HG03432 (cell line): ENCODE data around the gene TBC1D22B.
"Not testable (repeated sequence)": the region's sequence is repeated elsewhere in the genome, so short reads cannot be mapped to it uniquely, and the experiment has no call there.

Experiments
- ATAC-seq: cut with Tn5 transposase; IDR thresholded peaks from one replicate; pipeline ENCODE4 v1.9.1; 2021; ENCODE audit warnings: mild to moderate bottlenecking, moderate library complexity; ENCODE audit not compliant: unreplicated experiment

The TBC1D22B gene

DNA sequence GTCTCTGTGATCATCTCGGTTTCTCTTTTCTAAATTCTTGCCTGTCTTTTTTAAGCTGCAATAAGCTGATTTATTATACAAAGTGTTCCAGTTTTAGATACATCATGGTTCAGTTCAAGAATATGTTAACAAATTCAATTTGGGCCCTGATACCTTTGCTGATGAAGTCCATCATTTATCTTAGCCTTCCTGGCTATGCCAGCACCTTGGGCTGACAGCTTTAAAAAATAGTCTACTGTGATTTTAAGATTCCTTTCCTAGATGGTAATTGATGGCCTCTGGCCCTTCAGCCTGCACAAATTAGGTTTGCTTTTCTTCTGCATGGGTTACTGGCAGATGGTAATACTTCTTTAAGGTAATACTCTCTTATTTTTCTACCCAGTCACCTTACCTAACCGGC lies 7.4 kb downstream of the TBC1D22B start:
- ATAC-seq: no peak

DNA sequence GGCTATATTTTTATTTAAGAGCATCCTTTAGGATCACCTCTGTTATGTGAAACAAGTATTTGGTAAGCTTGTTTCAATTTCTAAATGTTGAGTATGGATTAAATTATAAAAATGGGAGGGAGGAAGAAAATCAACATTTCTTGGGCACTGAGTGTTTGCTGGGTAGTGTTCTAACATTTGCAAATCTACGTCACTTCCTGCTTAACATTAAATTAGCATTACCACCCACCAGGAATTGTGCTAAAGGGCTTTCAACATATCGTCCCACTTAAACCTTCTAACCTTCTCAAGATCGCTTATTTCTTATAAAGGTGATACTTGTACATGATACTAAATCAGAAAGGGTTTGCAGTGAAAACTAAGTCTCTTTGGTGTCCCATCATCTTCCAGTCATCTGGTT lies 8.3 kb downstream of the TBC1D22B start:
- no peak for ATAC-seq

DNA sequence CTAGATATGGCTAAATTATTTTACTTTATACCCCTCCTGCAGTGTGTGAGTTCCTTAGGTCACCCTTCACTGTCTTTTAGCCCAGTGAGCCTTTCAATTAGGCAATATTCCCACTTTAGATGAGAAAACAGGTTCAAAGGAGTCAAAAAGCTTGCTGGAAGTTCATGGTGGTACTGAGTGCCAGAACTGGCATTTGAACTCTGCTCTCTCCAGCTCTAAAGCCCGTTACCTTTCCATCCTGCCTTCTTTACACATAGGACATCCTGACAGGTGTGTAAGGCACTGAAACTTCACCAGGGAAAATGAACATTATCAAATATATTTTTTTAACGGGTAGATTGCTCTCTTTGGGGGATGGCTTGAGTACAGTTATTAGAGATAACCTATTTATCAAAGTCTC lies 11.5 kb downstream of the TBC1D22B start:
- no peak for ATAC-seq

DNA sequence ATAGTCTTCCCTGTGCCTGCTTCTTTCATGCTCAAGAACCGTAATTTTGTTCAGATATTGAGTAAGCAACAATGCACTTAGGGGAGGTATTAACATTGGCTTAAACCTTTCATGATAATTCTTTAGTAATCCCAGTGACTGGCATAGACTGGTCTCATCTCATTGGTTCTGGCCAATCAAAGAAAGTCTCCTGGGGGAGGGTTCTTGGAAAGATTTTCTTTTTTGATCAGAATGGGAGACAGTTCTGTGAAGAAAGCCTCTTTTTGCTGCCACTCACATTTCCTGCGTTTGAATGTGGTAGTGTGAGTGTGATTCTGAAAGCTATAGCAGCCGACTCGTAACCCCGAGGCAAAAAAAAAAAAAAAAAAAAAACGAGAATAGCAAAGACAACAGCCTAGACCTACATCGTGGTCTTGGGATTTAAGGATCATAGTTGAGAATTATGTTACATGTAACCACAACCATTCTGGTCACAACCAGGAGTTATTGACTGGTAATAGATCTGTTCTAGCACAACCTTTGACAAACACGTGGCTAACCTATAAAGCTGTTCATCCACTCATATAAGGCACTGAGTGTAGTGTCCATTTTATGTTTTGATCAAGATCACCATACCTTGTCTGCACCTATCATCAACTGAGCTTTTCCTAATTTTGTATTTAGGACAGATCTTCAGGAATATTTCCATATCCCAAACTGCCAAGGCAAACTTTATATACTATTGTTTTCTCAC lies 15.4 kb downstream of the TBC1D22B start:
- ATAC-seq: no peak

DNA sequence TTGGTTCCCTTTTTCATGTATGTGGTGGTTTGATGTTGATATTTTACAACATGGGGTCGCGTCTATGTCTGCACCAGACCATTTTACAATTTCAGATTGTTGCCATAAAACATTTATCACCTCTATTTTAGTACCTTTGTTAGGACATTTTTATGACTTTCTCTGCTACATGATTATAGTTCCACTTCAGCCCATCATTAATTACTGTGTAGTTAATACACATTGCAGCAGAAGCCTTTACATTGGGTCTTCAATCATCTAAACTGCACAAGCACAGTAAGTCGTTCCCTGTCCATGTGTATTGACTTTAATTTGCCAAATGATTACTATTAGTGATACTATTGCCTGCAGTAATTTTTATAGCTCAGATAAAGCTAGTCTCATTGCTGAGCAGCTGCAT lies 16.1 kb downstream of the TBC1D22B start:
- no peak for ATAC-seq

DNA sequence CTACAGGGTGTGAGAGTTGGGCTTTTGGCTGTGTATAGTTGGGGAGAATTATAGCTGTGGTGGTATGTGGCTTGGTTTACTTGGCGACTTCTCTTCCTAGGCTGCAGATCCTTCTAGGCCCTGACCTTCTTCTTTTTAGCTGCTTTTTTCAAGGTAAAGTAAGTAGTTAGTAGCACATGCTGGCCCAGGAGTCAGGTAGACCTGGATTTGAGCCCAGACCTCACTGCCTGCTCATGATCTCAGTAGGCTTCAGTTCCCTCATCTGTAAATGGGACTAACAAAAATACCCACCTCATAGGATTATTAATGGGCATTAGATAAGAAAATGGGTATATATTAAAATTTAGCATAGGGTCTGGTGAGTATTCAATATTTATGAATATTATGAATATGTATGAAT lies 17.8 kb downstream of the TBC1D22B start:
- ATAC-seq: no peak

DNA sequence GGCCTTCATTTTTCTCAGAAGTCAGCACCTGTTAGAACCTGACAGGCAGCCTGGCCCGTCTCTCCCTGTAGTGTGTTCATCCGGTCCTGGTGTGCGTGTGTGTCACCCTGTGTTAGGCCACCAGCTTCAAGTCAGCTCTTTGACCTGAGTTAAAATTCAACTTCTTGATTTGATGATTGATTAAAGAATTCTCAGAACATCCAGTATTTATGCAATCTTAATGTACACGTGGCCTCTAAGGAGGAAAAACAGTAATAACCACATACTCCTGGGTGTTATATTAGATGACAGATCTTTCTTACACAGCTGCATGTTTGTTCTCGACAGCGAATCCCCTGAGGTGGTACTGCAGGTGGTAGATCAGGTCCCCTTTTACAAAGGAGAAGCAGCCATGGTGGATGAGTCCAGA lies 19.4 kb downstream of the TBC1D22B start:
- no peak for ATAC-seq

DNA sequence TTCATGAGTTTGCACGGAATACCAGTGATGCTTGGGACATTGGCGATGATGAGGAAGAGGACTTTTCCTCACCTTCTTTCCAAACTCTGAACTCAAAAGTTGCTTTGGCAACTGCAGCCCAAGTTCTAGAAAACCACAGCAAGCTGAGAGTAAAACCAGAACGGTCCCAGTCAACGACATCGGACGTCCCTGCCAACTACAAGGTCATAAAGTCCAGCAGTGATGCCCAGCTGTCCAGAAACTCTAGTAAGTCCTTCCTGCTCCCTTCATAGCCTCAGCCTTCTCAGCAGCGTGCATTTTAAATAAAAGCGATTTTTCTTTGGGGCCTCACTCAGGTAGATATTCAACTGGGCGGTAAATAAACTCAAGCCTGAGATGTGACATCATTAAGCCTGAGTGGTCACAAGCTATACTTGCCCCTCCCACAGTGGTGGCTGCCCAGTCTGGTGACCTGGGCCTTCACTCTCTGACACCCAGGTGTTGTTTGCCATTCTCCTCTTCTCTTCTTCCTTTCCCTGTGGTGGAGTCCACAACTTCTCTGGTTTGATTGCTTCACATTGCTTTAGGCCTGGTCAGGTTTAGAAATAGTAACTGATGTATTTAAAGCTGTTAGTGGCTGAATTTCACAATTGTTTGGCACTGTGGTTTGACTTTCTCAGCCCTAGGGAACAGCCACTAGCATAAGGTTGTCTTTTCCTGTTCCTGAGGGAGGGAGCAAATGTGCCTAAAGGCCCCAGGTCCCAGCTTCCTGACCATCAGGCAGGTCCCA lies 22.0 kb downstream of the TBC1D22B start:
- no peak for ATAC-seq

DNA sequence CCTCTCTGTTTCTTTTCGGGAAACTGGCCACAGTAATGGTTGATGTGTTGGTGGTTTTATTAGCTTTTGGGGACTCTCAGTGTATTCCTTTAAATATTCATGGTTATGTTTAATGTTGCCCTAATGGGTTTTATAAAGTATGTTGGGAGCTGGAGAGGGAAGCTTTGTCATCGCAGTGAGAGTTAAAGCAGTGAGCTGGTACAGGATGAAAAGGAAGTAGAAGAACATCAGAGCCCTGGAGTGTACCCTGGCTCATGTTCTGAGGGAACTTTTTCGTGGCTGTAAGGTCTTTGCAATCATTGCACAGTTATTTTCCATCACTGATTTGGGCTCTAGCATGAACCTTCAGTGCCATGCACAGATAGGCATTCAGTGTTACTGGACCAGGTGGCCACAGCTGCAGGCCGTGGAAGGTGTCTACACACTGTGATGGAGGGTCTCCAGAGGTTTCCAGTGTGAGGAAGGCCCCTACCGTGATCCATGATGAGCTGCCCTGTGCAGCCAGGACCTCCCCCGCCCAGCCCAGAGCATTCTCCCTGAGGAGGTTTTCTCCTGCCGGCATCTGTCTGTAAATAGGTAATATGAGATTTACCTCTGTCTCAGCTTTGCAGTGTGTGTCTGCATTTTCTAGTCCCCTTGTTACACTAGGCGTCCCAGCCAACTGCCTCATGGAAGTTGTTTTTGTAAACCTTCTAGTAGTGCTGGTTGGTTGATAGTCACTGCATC lies 22.8 kb downstream of the TBC1D22B start:
- ATAC-seq: no peak

DNA sequence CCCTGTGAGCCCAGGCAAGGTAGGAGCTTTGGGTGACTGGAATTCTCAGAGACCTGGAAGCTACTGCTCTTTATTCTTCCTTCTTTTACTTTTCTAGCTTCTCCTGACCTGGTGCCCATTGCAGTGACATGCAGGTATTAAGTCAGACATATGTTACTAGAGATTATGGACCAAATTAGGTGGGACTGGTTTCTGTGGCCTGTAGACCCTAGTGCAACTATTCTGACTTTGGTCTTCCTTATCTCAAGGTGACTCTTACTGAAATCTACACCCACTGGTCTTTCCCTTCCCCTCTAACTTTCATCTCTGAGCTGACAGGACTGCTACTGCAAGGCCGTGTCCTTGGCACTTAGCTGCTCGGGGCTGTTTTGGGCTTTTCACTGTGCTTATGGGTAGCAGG lies 24.8 kb downstream of the TBC1D22B start:
- no peak for ATAC-seq

DNA sequence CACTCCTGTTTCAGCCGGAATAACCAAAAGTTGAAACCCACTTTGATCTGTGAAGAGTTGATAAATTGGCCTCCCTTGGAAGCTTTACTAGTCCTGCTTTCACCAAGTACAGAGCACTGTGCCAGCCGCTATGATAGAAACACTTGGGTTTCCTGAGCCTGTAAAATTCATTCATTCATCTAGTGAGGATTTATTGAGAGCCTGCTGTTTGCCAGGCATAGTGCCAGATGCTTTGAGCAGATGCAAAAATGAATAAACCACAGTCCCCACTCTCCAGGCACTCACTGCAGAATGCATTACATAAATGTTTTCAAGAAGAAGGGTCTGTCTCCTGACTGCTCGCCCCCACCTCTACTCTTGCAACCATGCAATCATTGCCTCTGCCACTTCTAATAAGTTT lies 25.7 kb downstream of the TBC1D22B start:
- no peak for ATAC-seq

DNA sequence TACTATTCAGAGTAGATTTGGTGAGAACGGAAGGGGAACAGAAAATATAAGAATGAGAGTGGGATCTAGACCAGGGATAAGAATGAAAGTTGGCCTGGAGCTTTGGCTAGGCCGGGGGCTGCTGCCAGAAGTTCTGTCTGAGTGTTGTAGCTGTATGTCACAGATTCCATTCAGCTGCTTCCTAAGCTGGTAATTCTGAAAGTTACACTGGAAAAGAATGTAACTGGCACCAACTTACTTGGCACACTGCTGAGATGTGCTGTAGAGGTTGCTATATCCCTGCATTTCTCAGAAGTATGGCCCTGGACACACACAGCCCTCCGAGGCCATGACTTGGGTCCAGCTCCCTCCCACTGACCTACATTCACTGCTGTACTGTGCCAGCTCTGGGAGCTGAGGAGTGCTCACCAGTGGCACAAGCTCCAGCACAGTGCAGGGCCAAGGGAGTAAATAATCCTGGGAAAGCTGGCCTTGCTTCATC lies 26.1 kb downstream of the TBC1D22B start:
- ATAC-seq: no peak

DNA sequence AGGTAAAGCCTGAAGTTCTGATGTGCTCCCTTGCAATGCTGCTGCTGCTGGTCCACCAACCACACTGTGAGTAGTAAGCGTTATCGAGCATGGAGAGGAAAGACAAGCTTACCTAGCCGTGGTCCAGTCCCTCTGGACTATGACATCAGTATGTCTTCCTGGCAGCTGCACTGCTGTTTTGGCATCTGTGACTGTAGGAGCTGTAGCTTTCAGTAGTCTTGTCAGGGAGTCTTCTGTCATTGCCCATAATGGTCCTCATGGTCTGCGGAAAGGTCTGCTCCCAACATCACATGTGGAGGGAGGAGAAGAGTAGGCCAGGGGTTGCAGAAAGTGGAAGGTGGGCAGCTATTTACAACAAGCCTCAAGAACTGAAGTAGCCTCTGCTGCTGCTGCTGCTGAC lies 27.2 kb downstream of the TBC1D22B start:
- no peak for ATAC-seq

DNA sequence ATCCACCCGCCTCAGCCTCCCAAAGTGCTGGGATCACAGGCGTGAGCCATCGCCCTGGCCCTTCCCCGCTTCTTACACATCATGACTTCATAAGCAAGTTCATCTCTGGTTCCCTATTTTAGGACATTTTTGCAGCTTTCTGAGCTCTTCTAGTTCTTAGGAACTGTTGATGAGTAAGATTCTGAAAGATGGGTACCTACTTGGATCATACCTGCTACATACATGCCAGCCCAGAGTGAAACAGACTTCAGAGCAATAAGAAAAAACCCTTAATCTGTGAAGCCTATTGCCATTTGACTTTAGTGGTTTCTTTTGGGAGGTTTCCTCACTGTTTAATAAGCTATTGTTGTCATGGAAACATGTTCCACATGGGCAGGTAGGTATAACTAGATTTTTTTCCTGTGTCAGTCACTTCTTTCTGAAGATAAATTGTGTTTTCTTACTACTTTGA lies 28.3 kb downstream of the TBC1D22B start:
- ATAC-seq: no peak

DNA sequence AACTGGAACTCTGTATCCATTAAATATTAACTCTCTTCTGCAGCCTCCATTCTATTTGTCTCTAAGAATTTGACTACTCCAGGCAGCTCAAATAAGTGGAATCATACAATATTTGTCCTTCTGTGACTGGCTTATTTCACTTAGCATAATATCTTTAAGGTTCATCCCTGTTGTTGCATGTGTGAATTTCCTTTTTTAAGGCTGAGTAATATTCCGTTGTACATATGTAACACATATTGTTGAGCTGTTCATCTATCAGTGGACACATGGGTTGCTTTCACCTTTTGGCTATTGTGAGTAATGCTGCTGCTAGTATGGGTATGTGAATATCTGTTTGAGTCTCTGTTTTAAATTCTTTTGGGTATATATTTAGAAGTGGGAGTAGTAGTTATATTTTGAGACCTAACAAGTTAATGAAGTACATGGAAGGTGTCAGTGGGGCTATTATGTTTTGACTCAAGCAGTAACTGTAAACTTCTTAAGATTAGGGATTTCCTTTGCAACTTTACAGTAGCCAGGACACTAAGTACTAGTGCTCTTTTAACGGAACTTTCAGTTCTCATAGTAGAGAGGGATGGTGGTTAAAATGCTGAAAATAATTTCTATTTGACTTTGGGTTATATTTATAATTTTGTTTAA lies 30.1 kb downstream of the TBC1D22B start:
- ATAC-seq: peak; percentile 52

DNA sequence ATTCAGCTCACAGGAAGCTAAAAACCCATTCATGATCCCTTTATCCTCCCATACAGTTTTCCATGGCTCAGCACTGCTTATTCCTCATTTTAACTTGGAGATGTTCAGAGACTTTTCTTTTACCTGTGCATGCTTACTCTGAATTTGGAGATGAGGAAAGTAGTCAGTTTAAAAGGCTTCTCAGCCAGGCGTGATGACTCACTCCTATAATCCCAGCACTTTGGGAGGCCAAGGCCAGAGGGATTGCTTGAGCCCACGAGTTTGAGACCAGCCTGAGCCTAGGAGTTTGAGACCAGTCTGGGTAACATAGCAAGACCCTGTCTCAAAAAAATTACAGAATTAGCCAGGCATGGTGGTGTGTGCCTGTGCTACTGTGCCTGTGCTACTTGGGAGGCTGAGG lies 30.7 kb downstream of the TBC1D22B start:
- no peak for ATAC-seq

DNA sequence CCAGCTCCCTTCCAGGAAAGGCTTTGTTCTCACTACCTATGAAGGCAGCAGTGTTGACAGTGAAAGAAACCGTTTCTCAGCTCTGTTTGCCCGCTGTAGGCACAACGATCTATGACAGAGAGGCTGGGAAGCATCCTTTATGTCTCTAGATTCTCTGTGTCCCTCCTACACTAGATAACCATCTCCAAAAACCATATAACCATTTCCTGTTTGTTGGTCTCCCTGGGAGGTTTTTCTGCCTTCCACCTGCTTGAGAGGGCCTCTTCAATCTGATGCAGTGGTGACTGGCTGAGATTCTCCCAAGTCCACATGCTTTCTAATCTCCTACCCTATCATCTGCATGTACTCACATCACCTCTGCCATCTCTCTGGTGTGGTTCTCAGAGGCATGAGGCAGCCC lies 32.4 kb downstream of the TBC1D22B start:
- no peak for ATAC-seq

DNA sequence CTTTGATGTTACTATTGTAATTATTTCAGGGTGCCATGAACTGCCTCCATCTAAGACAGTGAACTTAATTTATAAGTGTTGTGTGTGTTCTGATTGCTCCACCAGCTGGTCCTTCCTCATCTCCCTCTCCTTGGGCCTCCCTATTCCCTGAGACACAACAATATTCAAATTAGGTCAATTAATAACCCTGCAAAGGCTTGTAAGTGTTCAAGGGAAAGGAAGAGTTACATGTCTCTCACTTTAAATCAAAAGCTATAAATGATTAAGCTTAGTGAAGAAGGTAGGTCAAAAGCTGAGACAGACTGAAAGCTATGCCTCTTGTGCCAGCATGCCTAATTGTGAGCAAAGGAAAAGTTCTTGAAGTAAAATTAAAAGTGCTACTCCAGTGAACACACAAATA lies 35.9 kb downstream of the TBC1D22B start:
- ATAC-seq: no peak

DNA sequence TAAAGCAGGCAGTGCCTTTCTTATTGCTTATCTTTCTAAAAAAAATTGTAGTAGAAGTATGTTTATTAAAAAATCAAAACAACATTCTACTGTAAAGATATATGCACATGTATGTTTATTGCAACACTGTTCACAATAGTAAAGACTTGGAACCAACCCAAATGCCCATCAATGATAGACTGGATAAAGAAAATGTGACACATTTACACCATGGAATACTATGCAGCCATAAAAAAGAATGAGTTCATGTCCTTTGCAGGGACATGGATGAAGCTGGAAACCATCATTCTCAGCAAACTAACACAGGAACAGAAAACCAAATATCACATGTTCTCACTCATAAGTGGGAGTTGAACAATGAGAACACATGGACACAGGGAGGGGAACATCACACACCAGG lies 40.1 kb downstream of the TBC1D22B start:
- ATAC-seq: not testable (repeated sequence)

DNA sequence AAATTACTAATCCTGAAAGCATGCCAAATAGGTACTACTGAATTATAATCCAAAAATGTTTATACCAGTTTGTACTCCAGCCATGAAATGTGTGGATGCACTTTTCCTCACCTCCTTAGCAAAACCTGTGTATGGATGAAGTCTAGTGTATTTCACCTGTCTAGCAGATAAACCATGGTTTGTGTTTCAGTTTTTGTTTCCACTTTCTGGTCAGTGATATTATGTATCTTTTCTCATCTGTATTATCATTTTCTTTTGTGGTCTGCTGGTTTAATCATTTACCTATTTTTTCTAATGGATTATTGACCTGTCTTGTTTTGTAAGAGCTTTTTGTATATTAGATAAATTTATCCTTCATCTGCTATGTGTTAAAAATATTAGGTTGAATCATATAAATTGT lies 41.4 kb downstream of the TBC1D22B start:
- no peak for ATAC-seq

DNA sequence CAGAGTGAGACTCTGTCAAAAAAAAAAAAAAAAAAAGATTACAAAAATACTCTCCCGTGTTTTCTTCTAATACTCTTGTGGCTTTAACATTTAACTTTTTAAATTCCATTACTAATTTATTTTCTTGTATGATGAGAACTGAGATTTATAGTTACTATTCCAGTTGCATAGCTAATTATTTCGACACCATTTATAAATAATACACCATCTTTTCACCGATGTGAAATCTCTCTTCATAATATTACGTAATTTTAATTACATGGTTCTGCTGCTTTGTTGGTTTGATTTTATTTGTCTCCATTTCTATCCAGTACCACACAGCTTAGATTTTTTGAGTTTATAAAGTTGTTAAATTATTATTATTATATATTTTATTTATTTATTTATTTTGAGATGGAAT lies 42.4 kb downstream of the TBC1D22B start:
- no peak for ATAC-seq
